Fibroblast of skin of scalp (primary cell): ENCODE measurements around the gene NXNL1.
"Not testable (repeated sequence)": the region's sequence is repeated elsewhere in the genome, so short reads cannot be mapped to it uniquely, and the experiment has no call there.

ENCODE experiments used
- DNase-seq: peaks from one replicate; pipeline ENCODE4 v3.0.0-alpha.2; 2013

Gene NXNL1

DNA sequence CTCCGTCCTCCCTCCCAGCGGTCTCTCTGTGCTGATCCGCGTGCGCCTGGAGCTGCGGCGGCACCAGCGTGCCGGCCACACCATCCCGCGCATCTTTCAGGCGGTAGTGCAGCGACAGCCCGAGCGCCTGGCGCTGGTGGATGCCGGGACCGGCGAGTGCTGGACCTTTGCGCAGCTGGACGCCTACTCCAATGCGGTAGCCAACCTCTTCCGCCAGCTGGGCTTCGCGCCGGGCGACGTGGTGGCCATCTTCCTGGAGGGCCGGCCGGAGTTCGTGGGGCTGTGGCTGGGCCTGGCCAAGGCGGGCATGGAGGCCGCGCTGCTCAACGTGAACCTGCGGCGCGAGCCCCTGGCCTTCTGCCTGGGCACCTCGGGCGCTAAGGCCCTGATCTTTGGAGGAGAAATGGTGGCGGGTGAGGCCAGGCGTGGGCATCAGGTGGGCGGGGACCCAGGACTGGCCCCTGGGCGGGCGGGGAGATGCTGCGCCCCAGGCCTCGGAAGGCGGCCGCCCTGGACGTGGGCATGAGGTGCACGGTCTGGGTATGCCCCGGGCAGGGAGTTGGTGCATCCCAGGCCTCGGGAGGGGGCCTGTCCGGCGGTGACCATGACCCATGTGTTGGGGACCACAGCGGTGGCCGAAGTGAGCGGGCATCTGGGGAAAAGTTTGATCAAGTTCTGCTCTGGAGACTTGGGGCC is 26.0 kb upstream of the NXNL1 start:
- DNase-seq = no peak

DNA sequence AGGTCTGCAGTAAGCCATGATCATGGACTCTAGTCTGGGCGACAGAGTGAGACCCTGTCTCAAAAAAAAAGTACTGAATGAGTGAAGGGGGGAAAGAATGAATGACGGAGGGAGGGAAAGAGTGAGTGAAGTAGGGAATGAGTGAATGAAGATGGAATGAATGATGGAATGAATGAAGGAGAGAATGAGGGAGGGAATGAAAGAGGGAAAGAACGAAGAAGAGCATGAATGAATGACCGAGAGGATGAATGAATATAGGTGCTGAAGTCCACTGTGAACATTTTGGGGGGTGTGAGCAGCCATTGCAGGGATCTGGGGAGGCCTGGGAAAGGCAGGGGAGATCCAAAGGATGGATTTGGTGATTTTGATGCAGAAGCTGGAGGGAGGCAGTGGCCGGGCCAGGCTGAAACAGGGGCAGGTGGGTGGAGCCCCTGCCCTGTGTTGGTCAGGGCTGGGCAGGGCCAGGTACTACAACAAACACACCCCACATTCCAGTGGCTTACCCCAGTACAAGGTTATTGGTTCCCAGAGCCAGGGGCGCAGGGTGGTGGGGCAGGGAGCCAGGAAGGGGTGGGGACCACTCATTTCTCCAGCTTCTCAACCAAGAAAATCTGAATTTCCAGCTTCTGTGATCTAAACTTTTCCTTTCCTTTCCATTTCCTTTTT is 23.9 kb upstream of the NXNL1 start:
- no peak for DNase-seq

DNA sequence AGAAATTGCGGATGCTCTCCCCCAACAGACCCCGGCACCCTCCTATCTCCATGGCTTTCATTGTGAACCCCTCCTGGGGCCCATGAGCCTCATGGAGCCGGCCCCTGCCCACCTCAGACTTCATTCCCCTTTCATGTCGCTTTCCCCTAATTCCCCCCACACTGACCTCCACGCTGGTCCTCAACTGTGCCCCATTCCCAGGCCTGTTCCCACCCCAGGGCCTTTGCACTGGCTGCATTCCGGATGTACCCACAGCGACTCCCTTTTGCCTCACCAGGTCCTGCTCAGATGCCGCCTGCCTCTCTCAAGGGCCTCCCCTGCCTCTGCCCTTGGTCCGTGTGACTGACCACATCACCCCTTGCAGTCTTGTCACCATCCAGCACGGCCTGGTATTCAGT is 22.9 kb upstream of the NXNL1 start:
- DNase-seq = no peak

DNA sequence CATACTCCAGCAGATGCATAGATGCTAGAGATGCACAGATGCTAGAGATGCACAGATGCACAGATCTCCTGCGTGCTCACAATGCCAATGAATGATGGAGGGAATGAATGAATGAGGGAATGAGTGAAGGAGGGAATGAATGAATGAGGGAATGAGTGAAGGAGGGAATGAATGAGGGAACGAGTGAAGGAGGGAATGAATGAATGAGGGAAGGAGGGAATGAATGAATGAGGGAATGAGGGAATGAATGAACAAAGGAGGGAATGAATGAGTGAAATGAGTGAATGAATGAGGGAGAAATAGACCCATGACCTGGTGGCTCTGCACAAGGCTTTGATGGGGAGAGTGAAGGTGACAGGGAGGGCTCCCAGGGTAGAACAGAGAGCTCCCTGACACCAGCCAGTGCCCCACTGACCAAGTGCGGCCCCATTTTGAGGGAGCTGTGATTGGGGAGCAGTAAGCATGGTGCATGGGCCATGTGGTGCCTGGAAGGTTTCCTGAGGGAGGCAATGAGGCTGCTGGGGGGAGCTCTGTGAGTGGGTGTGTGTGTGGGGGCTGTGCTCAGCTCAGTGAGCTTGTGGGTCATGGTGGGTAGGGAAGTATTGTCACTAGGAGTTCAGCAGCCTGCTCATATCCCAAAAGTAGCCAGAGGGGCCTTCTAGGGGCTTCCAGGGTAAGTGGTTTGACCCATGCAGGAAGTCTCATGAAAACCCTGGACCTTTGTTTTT is 22.3 kb upstream of the NXNL1 start:
- no peak for DNase-seq

DNA sequence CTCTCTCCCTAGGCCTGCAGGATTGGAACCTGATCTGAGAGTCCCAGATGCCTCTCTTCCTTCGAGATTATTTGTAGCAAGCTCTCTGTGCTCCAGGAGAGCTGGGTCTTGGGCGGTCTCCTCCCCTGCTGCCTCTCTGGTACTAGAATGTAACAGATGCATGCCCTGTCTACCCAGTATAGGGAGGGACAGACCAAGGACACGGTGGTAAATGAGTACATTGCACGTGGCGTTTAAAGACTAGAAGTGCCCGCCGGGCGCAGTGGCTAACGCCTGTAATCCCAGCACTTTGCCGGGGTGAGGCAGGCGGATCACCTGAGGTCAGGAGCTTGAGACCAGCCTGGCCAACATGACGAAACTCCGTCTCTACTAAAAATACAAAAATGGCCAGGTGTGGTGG is 21.3 kb upstream of the NXNL1 start:
- DNase-seq = no peak

DNA sequence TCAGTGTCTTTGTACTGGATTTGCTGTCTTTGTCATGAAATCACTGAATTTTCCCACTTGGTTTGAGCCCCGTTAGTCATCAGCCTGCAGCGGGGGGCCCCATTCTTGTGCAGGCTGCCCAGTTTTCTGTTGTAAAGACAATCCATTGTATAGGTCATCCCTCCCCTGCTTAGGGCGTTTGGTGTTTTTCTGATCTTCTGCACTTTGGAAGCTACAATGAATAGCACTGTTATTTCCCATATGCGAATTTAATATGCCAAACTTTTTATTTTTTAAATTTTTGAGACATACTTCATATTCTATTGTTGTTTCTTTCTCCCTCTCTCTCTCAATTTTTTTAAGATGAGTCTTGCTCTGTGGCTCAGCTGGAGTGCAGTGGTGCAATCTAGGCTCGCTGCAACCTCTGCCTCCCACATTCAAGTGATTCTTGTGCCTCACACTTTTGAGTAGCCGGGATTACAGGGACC is 18.6 kb upstream of the NXNL1 start:
- peak; percentile 94 for DNase-seq

DNA sequence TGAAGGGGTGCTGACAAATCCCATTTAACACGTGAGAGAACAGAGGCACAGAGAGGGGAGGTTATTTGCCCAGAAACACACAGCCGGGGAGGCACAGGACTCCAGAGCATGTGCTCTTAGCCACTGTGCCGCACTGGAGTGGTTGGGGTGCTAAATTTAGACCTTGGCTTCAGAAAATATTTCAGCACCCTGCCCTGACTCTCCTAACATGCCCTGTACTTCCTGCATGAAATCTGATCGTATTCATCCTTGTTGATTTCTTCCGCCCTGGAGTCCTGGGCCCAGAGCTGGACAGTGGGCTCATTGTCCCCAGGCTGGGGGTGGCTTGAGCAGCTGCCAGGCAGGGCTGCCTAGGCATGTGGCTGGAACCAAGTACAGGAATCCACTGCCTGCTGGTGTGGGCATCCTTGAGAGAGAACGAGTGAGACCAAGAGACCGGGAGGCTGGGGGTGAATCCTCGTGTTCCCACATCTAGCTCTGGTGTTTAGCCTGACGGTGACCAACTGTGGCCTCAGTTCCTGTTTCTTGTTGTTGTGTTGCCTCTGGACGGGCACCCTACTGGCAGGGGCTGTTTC is 14.9 kb upstream of the NXNL1 start:
- peak; percentile 70 for DNase-seq

DNA sequence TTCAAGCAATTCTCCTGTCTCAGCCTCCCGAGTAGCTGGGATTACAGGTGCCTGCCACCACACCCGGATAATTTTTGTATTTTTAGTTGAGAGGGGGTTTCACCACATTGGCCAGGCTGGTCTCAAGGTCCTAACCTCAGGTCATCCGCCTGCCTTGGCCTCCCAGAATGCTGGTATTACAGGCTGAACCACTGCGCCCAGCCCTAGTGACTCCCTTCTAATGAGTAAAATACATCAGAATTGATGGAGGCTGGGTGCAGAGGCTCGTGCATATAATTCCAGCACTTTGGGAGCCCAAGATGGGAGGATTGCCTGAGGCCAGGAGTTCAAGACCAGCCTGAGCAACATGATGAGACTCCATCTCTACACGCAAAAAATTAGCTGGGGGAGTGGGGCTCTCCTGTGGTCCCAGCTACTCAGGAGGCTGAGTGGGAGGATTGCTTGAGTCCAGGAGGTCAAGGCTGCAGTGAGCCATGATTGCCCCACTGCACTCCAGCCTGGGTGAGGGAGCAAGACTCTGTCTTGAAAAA is 14.3 kb upstream of the NXNL1 start:
- not testable (repeated sequence) for DNase-seq

DNA sequence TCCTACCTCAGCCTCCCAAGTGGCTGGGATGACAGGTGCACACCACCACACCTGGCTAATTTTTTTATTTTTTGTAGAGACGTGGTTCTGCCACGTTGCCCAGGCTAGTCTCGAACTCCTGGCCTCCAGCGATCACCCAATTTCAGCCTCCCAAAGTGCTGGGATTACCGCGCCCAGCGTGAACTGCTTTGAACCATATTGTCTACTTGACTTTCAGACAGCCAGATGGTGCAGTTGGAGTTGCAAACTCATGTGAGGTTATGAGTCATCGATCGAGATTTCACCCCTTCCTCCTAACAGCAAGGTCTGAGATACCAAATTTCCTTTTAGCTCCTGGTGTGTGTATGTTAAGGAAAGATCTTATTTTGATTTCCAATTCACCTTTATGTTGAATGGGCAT is 12.3 kb upstream of the NXNL1 start:
- DNase-seq = peak; percentile 82

DNA sequence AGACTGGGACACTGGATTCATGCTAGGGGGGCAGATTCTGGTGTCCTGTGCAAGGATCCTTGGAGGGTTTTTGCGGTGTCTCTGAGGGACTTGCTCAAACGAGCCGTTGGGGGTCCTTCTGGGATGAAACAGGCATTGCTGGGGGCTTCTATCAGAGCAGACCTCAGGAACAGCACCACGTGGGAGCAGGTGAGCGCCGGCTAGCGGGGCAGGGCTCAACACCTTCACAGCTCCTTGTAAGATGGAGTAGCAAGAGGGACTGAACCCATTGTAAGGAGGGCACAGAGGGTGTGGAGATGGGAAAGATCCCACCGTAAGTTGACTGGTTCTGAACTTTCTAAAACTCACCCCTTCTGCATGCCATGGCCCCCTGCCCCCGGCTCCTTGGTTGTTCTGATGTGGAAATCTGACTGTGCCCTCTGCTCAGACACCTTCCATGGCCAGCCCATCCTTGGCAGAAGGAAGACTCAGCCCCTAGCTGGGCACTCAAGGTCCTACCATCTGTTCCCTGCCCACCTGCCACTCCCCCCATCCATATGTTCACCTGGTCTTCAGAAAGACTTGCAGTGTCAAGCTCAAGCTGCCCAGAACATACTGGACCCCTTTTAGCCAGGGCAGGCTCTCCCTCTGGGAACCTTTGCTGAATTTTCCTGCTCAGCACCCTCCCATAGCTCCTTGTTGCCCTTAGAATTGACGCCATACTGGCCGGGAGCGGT is 10.8 kb upstream of the NXNL1 start:
- DNase-seq = no peak

DNA sequence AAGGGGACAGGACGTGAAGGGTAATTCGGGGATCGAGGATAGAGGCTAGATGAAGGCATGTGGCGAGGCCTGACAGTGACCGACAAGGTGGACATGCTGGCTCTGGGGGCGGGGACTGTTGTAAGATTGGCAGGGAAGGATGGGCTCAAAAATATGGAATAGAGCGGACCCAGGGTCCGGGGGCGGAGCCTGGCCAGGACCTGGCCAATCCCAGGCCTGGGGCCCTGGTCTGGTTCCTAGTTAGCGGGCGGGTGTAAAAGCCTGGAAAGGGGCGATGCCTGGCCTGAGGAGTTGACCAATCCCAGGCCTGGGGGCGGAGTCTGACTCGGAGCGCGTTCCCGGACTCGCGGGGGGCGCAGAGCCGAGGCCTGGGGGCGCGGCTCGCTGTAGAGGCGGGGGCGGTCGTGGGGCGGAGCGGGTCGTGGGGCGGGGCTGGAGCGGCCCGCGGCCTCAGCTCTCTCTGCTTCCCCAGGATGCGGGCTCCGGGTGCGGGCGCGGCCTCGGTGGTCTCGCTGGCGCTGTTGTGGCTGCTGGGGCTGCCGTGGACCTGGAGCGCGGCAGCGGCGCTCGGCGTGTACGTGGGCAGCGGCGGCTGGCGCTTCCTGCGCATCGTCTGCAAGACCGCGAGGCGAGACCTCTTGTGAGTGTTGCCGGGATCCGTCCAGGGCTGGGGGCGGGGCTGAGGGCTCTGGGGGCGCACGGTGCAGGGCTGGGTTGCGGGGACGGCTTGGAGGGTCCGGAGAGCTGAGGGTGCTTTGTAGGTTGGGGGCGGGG is 9.5 kb upstream of the NXNL1 start, which contains the start of gene SLC27A1:
Gene SLC27A1 (plus strand): TSS at position 457 of the 774 bp plus-strand sequence. CDS start 17 bp downstream, at position 474.
- peak; percentile 100 for DNase-seq

DNA sequence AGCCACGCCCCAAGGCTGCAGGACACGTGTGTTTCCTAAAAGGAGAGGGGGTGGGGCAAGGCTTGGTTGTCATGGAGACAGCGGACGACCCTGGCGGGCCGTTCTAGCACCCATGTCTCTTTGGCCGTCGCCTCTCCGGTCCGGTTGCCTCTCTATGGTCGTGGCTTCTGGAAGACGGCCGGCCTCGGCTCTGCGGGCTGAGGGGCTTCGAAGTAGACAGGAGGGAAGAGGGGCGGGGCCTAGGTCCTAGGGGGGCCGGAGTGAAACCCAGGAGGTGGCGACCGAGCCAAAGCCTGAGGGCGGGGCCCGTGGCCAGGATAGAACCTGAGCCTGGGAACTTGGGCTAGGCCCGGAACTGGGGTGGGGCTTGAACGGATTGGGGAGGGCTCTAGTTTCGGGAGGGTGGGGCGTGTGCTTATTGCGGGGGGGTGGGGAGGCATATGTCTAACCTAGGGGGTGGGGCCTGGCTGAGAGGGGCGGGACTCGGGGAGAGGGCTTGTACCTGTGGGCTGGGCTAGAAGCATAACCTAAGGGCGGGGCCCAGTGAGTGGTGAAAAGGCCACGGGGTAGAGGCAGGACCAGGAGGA is 8.8 kb upstream of the NXNL1 start:
- peak; percentile 98 for DNase-seq

DNA sequence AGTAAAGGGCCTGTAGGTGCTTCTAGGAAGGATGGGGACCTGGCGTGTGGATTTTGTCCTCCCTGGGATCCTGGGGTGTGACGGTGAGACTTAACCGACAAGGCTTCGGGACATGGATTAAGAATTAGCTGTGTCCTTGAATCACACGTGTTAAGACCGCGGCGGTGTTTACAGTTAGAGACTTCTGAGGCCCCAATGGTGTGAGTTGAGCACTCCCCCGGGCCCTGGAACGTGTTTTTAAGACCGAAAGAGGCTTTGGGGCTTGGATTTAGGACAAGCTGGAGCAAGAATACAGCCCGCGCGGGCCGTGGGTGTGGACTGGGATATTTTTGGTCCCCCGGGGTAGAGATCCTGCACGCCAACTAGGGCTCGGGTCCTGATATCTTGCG is 8.4 kb upstream of the NXNL1 start:
- DNase-seq = no peak

DNA sequence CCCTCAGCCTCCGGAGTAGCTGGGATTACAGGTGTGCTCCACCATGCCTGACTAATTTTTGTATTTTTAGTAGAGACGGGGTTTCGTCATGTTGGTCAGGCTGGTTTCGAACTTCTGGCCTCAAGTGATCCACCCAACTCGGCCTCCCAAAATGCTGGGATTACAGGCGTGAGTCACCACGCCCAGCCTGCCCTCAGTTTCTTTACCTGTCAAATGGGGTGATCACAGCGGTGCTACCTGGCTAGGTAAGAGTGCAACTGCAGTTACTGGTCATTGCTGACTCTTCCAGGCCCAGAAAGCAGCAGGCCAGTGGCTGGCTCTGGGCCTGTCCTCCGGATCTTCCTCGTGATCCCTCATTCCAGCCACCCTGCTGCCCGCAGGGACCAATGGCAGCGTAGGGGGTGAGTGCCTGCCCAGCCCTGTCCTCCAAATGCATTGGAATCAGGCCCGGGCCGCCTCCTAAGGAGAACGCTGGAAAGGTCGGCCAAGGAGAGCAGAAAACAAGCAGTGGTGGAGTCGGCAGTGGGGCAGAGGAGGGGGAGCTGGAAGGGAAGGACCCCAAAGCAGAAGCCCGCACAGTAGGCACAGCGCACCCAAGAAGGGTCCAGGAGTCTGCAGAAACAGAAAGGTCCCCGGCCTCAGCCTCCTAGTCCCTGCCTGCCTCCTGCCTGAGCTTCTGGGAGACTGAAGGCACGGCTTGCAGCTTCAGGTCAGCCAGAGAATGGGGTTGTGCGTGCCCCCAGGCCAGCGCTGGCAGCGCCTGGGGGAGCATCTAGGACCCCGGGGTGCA is 7.8 kb upstream of the NXNL1 start:
- no peak for DNase-seq

DNA sequence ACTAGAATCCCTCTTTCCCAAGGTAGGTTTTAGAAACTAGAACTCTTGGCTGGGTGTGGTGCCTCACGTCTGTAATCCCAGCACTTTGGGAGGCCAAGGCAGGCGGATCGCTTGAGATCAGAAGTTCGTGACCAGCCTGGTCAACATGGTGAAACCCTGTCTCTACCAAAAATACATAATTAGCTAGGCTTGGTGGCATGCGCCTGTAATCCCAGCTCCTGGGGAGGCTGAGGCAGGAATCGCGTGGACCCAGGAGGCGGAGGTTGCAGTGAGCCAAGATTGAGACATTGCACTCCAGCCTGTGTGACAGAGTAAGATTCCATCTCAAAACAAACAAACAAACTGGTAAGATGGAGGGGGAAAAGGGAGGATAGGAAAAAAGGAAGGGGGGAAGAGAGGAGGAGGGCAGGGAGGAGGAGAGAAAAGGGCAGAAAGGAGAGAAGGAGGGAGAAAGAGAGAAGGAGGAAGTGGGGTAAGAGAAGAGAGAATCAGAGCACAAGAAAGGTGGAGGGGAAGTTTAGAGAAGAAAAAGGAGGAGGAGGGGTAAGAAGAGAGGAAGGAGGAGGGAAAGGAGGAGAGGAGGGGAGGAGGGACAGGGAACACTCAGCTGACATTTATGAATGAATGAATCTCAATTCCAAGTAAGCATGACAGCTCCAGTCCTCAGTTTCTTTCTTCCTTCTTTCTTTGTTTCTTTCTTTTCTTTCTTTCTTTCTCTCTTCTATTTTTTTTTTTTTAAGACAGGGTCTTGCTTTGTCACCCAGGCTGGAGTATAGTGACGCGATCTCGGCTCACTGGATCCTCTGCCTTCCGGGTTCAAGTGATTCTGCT is 7.0 kb upstream of the NXNL1 start:
- DNase-seq = no peak

DNA sequence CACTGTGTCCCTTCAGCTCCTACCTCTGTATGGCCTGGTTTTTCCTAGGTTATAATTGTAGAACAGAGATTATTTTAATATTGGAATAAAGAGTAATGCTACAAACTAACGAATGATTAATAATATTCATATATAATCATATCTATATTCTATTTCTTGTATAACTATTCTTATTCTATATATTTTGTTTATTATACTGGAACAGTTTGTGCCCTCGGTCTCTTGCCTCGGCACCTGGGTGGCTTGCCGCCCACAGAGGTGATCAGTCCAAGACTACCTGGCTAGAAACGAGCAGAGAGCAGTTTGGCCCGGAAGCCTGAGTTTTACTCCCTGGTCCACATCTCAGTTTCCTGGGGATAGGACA is 5.7 kb upstream of the NXNL1 start:
- no peak for DNase-seq

DNA sequence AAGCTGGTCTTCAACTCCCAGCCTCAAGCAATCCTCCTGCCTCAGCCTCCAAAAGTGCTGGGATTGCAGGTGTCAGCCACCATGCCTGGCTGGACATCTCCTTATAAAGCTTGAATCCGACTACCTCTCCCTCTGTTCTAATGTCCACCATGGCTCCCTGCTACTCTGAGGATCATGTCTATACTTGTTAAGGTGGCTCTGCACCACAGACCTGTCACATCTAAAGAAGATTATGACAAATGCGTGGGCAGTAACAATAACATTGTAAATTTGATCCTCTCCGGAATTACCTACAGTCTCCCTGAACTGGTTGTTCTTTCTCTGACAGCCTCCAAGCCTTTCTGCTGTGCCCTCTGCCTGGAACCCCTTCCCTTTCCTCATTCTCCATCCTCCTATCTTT is 1.8 kb downstream of the NXNL1 start:
- DNase-seq = no peak

DNA sequence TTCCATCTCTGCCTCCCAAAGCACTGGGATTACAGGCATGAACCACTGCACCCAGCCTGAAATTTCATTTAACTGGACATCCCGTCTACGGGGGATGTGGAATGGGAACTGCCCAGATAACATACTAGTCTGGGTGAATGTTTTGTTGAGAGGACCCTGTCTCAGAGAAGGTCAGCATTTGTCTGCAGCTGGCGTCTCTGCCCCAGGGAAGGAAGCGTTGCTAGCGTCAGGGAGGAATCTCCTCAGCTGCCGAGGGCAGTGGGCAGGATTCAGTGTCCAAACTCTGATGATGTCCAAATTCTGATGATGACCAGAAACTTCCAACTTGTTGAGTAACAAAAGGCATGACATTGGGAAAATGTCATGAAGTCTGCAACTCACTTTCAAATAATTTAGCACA is 3.1 kb downstream of the NXNL1 start:
- DNase-seq = no peak

DNA sequence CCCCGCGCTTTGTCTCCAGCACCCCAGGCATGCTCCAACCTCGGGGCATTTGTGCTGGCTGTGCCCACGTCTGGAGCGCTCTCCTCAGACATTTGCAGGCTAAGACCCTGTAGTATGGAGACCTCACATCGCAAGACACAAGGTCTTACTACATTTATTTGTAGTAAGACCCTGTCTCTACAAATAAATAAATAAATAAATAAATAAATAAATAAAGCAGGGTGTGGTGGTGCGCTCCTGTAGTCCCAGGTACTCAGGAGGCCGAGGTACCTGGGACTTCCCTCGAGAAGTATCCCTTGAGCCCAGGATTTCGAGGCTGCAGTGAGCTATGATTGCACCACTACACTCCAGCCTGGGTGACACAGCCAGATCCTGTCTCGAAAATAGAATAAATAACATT is 4.6 kb downstream of the NXNL1 start:
- DNase-seq = no peak
